ENCODE measurements around the gene ZFP64.
"Not testable (repeated sequence)": the region's sequence is repeated elsewhere in the genome, so short reads cannot be mapped to it uniquely, and the experiment has no call there.

The ZFP64 gene

DNA sequence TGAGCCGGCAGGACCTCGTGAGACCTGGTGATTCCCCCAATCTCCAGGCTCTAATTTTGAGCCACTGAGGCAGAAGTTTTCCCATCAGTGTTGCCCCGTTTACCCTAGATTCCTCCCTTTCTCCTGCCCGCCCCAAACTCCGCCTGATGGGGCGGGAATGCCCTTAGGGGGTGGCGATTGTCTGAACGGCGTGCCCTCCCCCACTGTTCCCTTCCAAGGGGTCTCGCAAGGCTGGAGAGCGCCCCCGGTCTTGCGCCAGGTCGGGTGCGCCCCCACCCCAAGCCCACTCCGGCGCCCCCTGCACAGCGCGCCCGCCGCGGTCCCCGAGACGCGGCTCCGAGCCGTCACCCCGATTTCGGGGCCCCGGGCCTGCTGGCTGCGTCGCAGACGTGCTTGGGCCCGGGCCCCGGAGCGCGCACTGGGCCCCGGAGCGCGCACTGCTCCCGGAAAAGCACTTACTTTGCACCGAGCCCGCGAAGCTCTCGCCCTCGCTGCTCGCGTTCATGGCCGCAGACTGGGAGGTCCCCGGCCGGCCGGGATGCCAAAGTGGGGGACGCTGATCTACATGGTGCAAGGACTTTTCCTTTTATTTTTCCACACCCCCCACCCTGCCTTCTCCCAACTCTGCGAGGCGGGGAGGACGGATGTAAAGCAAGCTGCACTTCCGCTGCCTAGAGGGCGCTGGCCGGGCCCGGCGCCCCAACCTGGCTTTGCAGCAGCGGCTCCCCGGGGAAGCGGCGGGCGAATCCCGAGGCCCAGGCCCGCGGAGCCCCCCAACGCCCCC lies at the start of gene ZFP64:
Gene ZFP64 (minus strand): TSS at position 648 of the 784 bp plus-strand sequence. CDS start 143 bp downstream, at position 505.
- peak; percentile 75 for DNase-seq
- in situ Hi-C loops (cut with HindIII; ENCODE audit: low pct_ligation_motif_present, low pct_unique_long_range_greater_than_20kb, low sequenced_read_pairs) = no loop called here

DNA sequence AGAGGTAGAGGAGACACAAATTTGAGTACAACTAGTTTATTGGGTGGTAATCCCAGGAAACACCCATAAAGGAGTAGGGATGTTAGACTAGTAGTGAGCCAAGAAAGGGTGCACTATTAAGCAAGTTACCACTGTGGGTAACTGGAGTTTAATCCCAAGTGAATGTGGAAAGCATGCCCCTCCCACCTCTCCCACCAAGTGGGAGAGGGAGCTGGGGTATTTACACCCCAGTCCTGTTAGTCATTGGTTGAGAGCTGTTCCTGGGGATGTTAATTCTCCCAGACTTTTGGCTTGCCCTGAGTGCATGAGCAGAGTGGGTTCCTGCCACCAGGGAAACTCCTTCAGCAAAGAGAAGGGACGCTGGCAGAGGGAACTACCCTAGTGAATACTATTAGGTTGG lies 49.2 kb upstream of the ZFP64 start:
- in situ Hi-C loops (cut with HindIII; ENCODE audit: low pct_ligation_motif_present, low pct_unique_long_range_greater_than_20kb, low sequenced_read_pairs) = no loop called here
- DNase-seq = no peak

DNA sequence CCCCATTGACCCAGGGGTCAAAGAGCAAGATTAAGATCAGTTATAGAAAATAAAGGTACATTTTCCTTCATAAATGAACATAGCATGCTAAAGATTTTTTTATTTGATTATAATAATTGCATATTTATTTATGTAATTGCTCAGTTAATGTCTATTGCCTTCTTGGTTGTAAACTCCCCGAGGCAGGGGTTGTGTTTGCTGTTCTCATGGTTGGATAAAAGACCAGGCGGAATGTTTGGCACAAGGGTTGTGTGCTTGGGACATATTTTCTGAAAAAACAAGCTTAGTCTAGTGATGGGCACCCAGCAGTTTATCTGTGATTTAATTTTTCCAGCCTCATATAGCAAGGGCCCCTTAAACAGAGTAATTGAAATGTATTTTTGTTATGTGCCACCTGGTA lies 47.5 kb upstream of the ZFP64 start:
- DNase-seq = no peak
- in situ Hi-C loops (cut with HindIII; ENCODE audit: low pct_ligation_motif_present, low pct_unique_long_range_greater_than_20kb, low sequenced_read_pairs) = no loop called here

DNA sequence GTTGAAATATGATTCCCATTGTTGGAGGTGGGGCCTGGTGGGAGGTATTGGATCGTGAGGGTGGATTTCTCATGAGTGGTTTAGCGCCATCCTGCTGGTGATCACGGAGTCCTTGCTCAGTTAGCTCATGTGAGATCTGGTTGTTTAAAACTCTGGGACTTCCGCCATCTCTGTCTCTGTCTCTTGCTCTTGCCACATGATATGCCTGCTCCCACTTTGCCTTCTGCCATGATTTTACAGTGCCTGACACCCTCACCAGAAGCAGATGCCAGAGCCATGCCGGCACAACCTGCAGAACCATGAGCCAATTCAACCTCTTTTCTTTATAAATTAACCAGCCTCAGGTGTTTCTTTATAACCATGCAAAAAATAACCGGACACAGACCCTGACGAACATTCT lies 44.7 kb upstream of the ZFP64 start:
- DNase-seq = no peak
- in situ Hi-C loops (cut with HindIII; ENCODE audit: low pct_ligation_motif_present, low pct_unique_long_range_greater_than_20kb, low sequenced_read_pairs) = no loop called here

DNA sequence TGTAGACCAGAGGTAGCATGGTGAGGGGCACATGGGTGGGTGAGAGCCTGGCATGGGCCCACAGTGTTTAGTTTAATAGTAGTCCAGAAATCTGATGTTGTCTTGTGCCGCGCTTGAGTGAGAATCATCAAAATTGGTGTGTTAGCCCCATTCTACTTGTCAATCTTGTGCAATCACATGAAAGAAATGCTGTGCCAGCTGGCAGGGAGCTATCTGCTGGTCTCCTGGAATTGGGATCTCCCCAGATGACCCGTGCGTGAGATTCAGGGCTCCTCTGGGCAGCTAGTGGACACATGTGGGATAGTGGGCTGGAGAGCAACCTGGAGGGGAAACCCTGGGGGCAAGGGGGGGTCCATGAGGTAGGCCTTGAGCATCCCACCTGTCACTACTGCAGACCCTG lies 43.5 kb upstream of the ZFP64 start:
- in situ Hi-C loops (cut with HindIII; ENCODE audit: low pct_ligation_motif_present, low pct_unique_long_range_greater_than_20kb, low sequenced_read_pairs) = no loop called here
- DNase-seq = no peak

DNA sequence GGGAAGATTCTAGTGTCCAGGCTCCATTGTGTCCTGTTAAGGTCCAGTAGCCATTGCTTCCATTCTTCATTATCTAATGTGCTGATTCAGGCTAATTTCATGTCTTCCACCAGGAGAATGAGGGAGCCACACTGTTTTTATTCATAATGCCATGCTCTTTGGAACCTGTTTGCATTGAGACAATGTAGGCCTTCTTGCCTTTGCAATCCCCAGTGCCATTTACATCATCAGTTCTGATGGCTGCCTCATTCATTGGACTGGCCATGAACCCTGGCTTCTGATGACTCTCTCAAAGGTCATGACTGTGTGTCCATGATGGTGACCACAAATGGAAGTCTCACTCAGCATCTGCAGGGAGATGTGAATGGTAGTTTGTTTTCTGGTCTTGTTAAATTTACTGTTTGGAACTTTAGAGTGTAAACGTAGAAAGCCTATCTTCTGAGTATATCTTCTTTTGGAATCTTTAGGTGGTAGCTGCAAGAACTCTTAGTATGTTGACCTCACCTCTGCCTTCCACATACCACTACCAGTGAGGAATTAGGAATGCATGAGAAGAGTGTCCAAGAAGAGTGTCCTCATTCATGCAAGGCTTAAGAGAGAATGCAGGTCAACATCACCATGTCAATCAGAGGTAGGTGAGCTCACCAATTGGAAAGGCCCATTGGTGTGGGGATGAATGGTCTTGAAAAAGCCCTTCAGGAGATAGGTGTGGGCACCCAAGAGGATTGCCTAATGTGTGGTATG lies 42.9 kb upstream of the ZFP64 start:
- no peak for DNase-seq
- in situ Hi-C loops (cut with HindIII; ENCODE audit: low pct_ligation_motif_present, low pct_unique_long_range_greater_than_20kb, low sequenced_read_pairs) = no loop called here

DNA sequence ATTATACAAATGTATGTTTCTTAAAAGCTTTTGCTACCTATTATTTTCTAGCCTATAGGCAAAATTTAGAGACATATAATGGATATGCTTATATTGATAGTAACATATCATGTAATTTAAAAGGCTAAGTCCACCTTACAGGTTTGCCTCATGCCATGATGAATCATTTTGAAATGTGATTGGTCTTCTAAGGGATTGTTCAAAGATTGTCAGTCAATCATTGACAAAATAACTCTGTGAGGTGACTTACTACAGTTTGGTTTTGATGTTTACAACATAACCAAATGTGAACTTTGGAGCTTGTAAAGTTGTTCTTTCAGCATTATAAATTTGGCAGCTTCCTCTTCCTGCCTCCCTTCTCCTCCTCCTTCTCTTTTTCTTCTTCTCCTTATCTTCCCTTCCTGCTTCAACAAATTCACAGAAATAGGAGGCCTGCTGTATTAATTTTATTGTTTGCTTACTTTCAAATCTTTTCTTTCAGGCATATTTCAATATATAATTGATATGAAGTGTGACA lies 39.7 kb upstream of the ZFP64 start:
- in situ Hi-C loops (cut with HindIII; ENCODE audit: low pct_ligation_motif_present, low pct_unique_long_range_greater_than_20kb, low sequenced_read_pairs) = no loop called here

DNA sequence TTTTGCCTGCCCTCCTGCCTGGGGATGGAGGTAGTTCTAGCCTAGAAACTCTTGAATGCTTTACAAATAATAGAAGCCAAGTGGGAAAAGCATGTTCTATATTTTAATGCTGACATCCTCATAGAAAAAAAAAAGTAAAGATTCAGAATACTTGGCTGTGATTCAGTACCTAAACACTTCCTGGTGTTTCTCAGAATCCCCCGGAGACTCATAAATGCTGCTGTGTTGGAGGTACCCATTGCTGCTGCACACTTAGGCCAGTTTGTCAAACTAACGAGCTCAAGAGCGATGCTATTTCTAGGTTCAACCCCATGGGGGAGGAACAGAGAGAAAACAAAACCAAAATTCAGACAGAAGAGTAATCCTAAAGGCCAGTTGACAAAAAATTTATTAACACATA lies 38.8 kb upstream of the ZFP64 start:
- in situ Hi-C loops (cut with HindIII; ENCODE audit: low pct_ligation_motif_present, low pct_unique_long_range_greater_than_20kb, low sequenced_read_pairs) = no loop called here
- DNase-seq = no peak

More for the DNA sequence above, 39.7 kb upstream of the ZFP64 start:
- DNase-seq = peak; percentile 21

DNA sequence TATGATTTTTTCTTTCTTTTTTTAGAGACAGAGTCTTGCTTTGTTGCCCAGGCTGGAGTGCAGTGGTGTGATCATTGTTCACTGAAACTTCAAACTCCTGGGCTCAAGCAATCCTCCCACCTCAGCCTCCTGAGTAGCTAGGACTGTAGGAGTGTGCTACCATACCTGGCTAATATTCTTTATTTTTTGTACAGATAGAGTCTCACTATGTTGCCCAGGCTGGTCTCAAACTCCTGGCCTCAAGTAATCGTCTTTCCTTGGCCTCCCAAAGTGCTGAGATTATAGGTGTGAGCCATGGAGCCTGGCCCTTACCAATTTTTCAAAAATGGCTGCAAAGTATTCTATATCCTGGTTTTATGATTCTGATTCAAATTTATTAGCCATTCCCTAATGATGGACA lies 37.8 kb upstream of the ZFP64 start:
- DNase-seq; in situ Hi-C loops (cut with HindIII; ENCODE audit: low pct_ligation_motif_present, low pct_unique_long_range_greater_than_20kb, low sequenced_read_pairs): not testable (repeated sequence)

DNA sequence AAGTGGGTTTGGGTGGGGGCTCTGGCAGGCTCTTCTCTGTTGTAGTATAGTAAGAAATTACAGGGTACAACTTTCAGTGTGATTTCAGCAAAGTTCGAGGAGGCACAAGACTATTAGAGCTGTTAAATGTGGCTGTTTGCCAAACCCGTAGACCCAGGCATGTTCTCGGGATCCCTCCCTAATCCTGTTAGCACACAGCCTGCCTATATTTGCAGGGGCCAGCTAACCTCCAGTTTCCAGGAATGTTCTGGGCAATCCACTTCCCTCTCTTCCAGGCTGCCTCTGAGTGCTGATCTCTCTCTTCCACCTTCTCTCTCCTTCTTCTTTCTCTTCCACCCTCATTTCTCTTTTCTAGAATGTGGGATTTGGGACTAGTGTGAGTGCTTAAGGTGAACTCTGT lies 34.8 kb upstream of the ZFP64 start:
- in situ Hi-C loops (cut with HindIII; ENCODE audit: low pct_ligation_motif_present, low pct_unique_long_range_greater_than_20kb, low sequenced_read_pairs) = no loop called here
- DNase-seq = no peak

DNA sequence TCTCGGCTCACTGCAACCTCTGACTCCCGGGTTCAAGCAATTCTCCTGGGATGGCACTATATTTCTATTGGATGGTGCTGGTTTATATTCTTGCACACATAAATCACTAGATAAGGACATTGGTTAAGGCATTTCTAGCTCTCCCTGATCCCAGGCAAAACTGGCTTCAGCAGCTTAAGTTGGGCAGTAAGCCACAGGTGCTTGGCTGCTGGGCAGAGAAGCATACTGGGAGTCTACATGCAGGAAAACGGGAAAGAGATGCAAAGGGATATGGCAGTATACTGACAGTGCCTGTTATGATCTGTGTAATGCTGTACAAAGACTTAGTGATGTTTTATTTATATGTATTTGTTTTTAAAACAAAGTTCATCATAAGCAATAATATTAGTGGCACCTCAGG lies 33.3 kb upstream of the ZFP64 start:
- in situ Hi-C loops (cut with HindIII; ENCODE audit: low pct_ligation_motif_present, low pct_unique_long_range_greater_than_20kb, low sequenced_read_pairs) = no loop called here

DNA sequence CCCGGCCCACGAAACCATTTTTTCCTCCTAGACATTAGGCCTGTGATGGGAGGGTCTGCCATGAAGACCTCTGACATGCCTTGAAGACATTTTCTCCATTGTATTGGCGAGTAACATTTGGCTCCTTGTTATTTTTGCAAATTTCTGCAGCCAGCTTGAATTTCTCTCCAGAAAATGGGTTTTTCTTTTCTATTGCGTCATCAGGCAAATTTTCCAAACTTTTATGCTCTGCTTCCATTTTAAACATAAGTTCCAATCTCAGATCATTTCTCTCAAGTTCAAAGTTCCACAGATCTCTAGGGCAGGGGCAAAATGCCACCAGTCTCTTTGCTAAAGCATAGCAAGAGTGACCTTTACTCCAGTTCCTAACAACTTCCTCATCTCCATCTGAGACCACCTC lies 29.8 kb upstream of the ZFP64 start:
- DNase-seq; in situ Hi-C loops (cut with HindIII; ENCODE audit: low pct_ligation_motif_present, low pct_unique_long_range_greater_than_20kb, low sequenced_read_pairs): not testable (repeated sequence)

More for the DNA sequence above, 33.3 kb upstream of the ZFP64 start:
- DNase-seq = no peak

DNA sequence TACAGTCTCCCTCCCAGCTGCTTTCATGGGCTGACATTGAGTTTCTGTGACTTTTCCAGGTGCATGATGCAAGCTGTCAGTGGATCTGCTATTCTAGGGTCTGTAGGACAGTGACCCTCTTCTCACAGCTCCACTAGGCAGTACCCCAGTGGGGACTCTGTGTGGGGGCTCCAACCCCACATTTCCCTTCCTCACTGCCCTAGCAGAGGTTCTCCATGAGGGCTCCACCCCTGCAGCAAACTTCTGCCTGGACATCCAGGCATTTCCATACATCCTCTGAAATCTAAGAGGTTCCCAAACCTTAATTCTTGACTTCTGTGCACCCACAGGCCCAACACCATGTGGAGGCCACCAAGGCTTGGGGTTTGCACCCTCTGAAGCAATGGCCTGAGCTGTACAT lies 29.3 kb upstream of the ZFP64 start:
- DNase-seq; in situ Hi-C loops (cut with HindIII; ENCODE audit: low pct_ligation_motif_present, low pct_unique_long_range_greater_than_20kb, low sequenced_read_pairs): not testable (repeated sequence)

DNA sequence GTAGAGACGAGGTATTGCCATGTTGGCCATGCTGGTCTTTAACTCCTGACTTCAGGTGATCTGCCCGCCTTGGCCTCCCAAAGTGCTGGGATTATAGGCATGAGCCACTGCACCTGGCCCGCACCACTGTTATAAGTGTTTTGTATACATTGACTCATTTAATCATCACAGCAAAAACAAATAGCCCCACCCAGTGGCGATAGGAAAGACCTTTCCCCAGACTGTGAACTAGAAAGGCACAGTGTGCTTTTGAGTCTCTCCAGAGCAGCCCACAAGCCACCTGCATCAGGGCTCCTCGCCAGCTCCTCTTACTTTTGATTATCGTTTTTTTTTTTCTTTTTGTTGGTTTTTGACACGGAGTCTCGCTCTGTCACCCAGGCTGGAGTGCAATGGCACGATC lies 27.9 kb upstream of the ZFP64 start:
- no peak for DNase-seq
- in situ Hi-C loops (cut with HindIII; ENCODE audit: low pct_ligation_motif_present, low pct_unique_long_range_greater_than_20kb, low sequenced_read_pairs) = no loop called here

DNA sequence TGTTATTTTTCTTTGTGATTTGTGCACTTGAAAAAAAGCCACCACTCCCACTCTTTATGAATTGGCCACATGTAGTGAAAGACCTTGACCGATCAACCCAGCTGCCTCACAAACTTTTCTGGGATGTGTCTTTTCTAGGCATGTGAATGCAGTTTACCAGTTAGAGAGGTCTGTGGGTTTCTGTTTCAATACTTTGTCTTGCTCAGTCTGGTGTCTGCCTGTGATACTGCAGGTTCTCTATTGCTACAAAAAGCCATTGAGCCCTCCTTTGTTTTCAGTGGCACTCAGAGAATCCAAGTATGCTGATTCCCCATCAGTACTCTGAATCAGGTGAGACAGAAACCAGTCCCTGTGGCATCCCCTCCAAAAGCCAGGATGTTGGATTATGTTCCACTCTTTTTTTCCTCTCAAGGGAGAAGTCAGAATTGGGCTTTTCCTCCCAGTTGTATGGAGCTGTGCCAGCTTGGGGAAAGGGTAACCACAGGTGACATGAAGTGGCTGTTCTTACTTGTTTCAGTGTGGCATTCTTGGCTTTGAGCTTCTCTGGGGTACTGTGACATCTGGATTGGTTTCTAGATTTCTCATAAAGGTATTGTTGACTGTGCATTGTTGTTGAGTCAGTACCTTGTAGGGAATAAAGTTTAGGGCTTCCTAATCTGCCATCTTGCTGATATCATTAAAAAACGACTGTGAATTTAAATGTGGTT lies 26.3 kb upstream of the ZFP64 start:
- no peak for DNase-seq
- in situ Hi-C loops (cut with HindIII; ENCODE audit: low pct_ligation_motif_present, low pct_unique_long_range_greater_than_20kb, low sequenced_read_pairs) = no loop called here

DNA sequence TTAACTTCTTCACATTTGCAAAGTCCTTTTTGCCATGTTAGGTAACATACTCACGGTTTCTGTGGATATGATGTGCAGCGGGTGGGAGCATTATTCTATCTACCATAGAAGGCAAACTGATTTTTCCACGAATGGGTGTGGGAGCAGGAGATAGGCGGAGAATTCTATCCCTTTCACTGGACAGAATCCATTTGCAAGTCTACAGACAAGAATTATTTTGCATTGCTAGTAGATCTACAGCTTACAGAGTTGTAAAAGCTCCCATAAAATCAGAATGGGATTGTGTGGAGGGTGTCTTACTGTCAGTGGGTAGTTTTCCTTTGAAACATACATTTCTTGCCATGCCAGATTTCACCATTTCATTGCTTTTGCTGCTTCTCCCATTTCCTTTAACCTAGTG lies 22.4 kb upstream of the ZFP64 start:
- DNase-seq = no peak
- in situ Hi-C loops (cut with HindIII; ENCODE audit: low pct_ligation_motif_present, low pct_unique_long_range_greater_than_20kb, low sequenced_read_pairs) = no loop called here

DNA sequence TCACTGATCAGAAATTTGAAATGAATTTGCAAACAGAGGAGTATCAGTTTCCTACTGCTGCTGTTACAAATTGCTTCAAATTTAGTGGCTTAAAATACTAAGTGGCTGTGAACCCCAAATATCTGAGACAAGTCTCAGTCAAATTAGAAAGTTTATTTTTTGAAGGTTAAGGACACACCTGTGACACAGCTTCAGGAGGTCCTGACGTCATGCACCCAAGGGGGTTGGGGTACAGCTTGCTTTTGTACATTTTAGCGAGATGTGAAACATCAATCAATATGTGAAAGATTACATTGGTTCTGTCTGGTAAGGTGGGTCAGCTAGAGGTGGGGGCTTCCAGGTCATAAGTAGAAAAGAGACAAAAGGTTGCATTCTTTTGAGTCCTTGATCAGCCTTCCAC lies 21.4 kb upstream of the ZFP64 start:
- no peak for DNase-seq
- in situ Hi-C loops (cut with HindIII; ENCODE audit: low pct_ligation_motif_present, low pct_unique_long_range_greater_than_20kb, low sequenced_read_pairs) = no loop called here

DNA sequence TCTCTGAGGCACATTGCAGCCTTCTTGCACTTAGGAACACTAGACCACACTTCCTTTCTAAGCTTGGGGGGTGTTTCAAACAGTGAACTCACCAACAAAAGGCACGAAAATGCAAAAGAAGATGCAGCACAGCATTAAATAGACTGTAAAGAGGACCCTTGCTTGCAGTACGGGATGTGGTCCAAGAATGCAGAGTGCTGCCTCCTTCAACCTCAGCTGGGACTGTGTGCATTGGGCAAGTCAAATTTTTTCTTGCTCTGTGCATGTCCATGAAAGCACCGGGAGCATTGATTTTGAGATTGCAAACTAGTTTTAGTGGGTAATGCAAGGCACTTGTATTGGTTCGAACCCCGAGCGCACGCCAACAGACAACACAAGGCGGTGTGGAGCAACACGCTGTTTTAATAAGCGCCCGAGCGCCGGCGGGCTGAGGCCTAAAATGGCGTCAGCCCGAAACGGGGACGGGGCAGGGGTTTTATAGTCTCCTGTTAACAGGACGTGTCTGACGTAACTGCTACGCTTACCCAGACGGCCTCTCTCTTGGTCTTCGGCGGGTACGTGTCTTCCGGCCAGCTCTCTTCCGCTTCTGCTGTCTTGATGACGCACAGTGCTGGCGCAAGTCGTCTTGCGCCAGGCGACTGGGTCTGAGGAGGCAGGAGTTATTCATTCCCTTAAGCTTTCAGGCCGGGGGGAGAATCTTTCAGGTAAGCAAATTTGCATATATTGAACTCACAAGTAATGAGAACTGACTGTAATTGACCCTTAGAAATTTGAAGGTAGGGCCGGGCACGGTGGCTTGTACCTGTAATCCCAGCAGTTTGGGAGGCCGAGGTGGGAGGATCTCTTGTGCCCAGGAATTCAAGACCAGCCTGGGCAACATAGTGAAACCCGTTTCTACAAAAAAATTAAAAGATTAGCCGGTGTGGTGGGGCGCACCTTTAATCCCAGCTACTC lies 18.7 kb upstream of the ZFP64 start:
- no peak for DNase-seq
- in situ Hi-C loops (cut with HindIII; ENCODE audit: low pct_ligation_motif_present, low pct_unique_long_range_greater_than_20kb, low sequenced_read_pairs) = no loop called here

All from ACHN (cell line).